ENCODE results near the gene GALE.

DNA sequence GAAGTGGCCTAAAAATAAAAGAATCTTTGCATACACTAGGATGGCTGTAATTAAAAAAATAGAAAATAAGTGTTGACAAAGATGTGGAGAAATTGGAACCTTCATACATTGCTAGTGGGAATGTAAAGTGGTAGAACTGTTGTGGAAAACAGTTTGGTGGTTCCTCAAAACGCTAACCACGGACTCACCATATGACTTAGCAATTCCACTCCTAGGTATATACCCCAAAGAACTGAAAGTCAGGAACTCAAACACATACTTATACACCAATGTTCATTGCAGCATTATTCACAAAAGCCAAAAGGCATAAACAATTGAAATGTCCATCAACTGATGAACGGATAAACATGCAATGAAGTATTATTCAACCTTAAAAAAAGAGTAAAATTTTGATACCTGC lies 35.5 kb upstream of the GALE start:
- TF ChIP-seq SP2 (CRISPR knock-in tag; IDR thresholded peaks at IDR 0.05): no peak
- TF ChIP-seq NR1H2 (CRISPR knock-in tag; IDR thresholded peaks at IDR 0.05; ENCODE audit: borderline replicate concordance, low read depth): no peak
- TF ChIP-seq, protein P1, sequence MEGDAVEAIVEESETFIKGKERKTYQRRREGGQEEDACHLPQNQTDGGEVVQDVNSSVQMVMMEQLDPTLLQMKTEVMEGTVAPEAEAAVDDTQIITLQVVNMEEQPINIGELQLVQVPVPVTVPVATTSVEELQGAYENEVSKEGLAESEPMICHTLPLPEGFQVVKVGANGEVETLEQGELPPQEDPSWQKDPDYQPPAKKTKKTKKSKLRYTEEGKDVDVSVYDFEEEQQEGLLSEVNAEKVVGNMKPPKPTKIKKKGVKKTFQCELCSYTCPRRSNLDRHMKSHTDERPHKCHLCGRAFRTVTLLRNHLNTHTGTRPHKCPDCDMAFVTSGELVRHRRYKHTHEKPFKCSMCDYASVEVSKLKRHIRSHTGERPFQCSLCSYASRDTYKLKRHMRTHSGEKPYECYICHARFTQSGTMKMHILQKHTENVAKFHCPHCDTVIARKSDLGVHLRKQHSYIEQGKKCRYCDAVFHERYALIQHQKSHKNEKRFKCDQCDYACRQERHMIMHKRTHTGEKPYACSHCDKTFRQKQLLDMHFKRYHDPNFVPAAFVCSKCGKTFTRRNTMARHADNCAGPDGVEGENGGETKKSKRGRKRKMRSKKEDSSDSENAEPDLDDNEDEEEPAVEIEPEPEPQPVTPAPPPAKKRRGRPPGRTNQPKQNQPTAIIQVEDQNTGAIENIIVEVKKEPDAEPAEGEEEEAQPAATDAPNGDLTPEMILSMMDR (CRISPR knock-in tag; IDR thresholded peaks at IDR 0.05): no peak
- no peak for TF ChIP-seq NFE2L1 (CRISPR knock-in tag; IDR thresholded peaks at IDR 0.05; ENCODE audit: borderline replicate concordance)
- no peak for TF ChIP-seq ZSCAN25 (CRISPR knock-in tag; IDR thresholded peaks at IDR 0.05)
